ENCODE data around the gene ANKS1A.
"Not testable (repeated sequence)": the region's sequence is repeated elsewhere in the genome, so short reads cannot be mapped to it uniquely, and the experiment has no call there.

ANKS1A gene

GRCh38 chr6:34930221-34930620 lies 41.2 kb downstream of the ANKS1A start:
- H3K4me3 ChIP-seq (ENCODE audit: low read length): no peak overlapping the region
- H4K20me1 ChIP-seq (ENCODE audit: control insufficient read depth, insufficient read depth, low read depth, low read length): peaks cover 2% of the 10 kb centered on the region; the same call in 1 of the 2 replicates
- no peaks in the 10 kb centered on the region for H3K9me2 ChIP-seq (replicated peaks; ENCODE audit: control insufficient read depth, low read length)
- no peaks in the 10 kb centered on the region for H3K36me3 ChIP-seq (ENCODE audit: control insufficient read depth, low read length)
- peaks cover 3% of the 10 kb centered on the region for H3K4me1 ChIP-seq (ENCODE audit: control insufficient read depth, low read length)
- no peak overlapping the region for H3K27ac ChIP-seq (ENCODE audit: low read depth, low read length)
- H3K9me3 ChIP-seq (ENCODE audit: control insufficient read depth, insufficient read depth, low read length): no peaks in the 10 kb centered on the region
- no peak overlapping the region for H3K4me2 ChIP-seq (ENCODE audit: low read length)
- TF ChIP-seq CTCF (IDR thresholded peaks at IDR 0.05; ENCODE audit: low read depth, low read length, poor library complexity, severe bottlenecking) (no peak), EZH2phosphoT487 (IDR thresholded peaks at IDR 0.05; ENCODE audit: borderline replicate concordance, low read length) (no peak)
- H3K27me3 ChIP-seq (ENCODE audit: control insufficient read depth, low read length): no peaks in the 10 kb centered on the region
- H3F3A ChIP-seq (ENCODE audit: control insufficient read depth, insufficient read depth): no peaks in the 10 kb centered on the region
- H3K79me2 ChIP-seq (ENCODE audit: control insufficient read depth, low read length): no peaks in the 10 kb centered on the region

- H3K36me3 ChIP-seq (ENCODE audit: control insufficient read depth, low read length); H4K20me1 ChIP-seq (ENCODE audit: control insufficient read depth, insufficient read depth, low read depth, low read length); H3K9me3 ChIP-seq (ENCODE audit: control insufficient read depth, insufficient read depth, low read length); H3K4me3 ChIP-seq (ENCODE audit: low read length); H3K27ac ChIP-seq (ENCODE audit: low read depth, low read length); H3K9me2 ChIP-seq (replicated peaks; ENCODE audit: control insufficient read depth, low read length); H3K79me2 ChIP-seq (ENCODE audit: control insufficient read depth, low read length); H3K4me1 ChIP-seq (ENCODE audit: control insufficient read depth, low read length); H3K4me2 ChIP-seq (ENCODE audit: low read length); H3K27me3 ChIP-seq (ENCODE audit: control insufficient read depth, low read length); H3F3A ChIP-seq (ENCODE audit: control insufficient read depth, insufficient read depth): not testable (repeated sequence)
Observed at GRCh38 chr6:34932202-34932601, 43.1 kb downstream of the ANKS1A start.

- Histone ChIP-seq H3K4me1 (ENCODE audit: control insufficient read depth, low read length) (peaks cover 5% of the 10 kb centered on the region), H4K20me1 (ENCODE audit: control insufficient read depth, insufficient read depth, low read depth, low read length) (no peaks in the 10 kb centered on the region), H3K9me3 (ENCODE audit: control insufficient read depth, insufficient read depth, low read length) (no peaks in the 10 kb centered on the region), H3K36me3 (ENCODE audit: control insufficient read depth, low read length) (no peaks in the 10 kb centered on the region), H3F3A (ENCODE audit: control insufficient read depth, insufficient read depth) (no peaks in the 10 kb centered on the region), H3K4me2 (ENCODE audit: low read length) (no peak overlapping the region), H3K79me2 (ENCODE audit: control insufficient read depth, low read length) (no peaks in the 10 kb centered on the region), H3K9me2 (replicated peaks; ENCODE audit: control insufficient read depth, low read length) (no peaks in the 10 kb centered on the region), H3K27me3 (ENCODE audit: control insufficient read depth, low read length) (no peaks in the 10 kb centered on the region), H3K27ac (ENCODE audit: low read depth, low read length) (no peak overlapping the region), H3K4me3 (ENCODE audit: low read length) (no peak overlapping the region)
- TF ChIP-seq EZH2phosphoT487 (IDR thresholded peaks at IDR 0.05; ENCODE audit: borderline replicate concordance, low read length) (no peak), CTCF (IDR thresholded peaks at IDR 0.05; ENCODE audit: low read depth, low read length, poor library complexity, severe bottlenecking) (no peak)
Observed at GRCh38 chr6:34934516-34934915, 45.5 kb downstream of the ANKS1A start.

- Histone ChIP-seq H3K27me3 (ENCODE audit: control insufficient read depth, low read length) (no peaks in the 10 kb centered on the region), H4K20me1 (ENCODE audit: control insufficient read depth, insufficient read depth, low read depth, low read length) (peaks cover 3% of the 10 kb centered on the region; the same call in 1 of the 2 replicates), H3K9me3 (ENCODE audit: control insufficient read depth, insufficient read depth, low read length) (no peaks in the 10 kb centered on the region), H3K4me1 (ENCODE audit: control insufficient read depth, low read length) (peaks cover 5% of the 10 kb centered on the region), H3K79me2 (ENCODE audit: control insufficient read depth, low read length) (no peaks in the 10 kb centered on the region), H3K9me2 (replicated peaks; ENCODE audit: control insufficient read depth, low read length) (no peaks in the 10 kb centered on the region), H3K4me2 (ENCODE audit: low read length) (no peak overlapping the region), H3K36me3 (ENCODE audit: control insufficient read depth, low read length) (no peaks in the 10 kb centered on the region), H3F3A (ENCODE audit: control insufficient read depth, insufficient read depth) (no peaks in the 10 kb centered on the region), H3K27ac (ENCODE audit: low read depth, low read length) (no peak overlapping the region), H3K4me3 (ENCODE audit: low read length) (no peak overlapping the region)
- no peak for TF ChIP-seq EZH2phosphoT487 (IDR thresholded peaks at IDR 0.05; ENCODE audit: borderline replicate concordance, low read length)
Observed at GRCh38 chr6:34938268-34938667, 49.2 kb downstream of the ANKS1A start.
